ENCODE measurements around the gene ITPRID1. TPM values are rescaled to one million over a fixed set of nuclear protein-coding genes. Genes with fewer than 3 reads are reported as not detected.

ITPRID1 gene
- total and polyA plus RNA-seq, 10 of the 15 experiments (the other 5 are each of a cell fraction or from before 2014, with no cell fraction given) = 0.06 TPM; not detected in 9

- TF ChIP-seq, protein P1, sequence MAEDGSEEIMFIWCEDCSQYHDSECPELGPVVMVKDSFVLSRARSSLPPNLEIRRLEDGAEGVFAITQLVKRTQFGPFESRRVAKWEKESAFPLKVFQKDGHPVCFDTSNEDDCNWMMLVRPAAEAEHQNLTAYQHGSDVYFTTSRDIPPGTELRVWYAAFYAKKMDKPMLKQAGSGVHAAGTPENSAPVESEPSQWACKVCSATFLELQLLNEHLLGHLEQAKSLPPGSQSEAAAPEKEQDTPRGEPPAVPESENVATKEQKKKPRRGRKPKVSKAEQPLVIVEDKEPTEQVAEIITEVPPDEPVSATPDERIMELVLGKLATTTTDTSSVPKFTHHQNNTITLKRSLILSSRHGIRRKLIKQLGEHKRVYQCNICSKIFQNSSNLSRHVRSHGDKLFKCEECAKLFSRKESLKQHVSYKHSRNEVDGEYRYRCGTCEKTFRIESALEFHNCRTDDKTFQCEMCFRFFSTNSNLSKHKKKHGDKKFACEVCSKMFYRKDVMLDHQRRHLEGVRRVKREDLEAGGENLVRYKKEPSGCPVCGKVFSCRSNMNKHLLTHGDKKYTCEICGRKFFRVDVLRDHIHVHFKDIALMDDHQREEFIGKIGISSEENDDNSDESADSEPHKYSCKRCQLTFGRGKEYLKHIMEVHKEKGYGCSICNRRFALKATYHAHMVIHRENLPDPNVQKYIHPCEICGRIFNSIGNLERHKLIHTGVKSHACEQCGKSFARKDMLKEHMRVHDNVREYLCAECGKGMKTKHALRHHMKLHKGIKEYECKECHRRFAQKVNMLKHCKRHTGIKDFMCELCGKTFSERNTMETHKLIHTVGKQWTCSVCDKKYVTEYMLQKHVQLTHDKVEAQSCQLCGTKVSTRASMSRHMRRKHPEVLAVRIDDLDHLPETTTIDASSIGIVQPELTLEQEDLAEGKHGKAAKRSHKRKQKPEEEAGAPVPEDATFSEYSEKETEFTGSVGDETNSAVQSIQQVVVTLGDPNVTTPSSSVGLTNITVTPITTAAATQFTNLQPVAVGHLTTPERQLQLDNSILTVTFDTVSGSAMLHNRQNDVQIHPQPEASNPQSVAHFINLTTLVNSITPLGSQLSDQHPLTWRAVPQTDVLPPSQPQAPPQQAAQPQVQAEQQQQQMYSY (CRISPR knock-in tag; IDR thresholded peaks at IDR 0.05) = no peak
Measured at GRCh38 chr7:31508823-31509222, 5.1 kb upstream of the ITPRID1 start (continued).

DNA sequence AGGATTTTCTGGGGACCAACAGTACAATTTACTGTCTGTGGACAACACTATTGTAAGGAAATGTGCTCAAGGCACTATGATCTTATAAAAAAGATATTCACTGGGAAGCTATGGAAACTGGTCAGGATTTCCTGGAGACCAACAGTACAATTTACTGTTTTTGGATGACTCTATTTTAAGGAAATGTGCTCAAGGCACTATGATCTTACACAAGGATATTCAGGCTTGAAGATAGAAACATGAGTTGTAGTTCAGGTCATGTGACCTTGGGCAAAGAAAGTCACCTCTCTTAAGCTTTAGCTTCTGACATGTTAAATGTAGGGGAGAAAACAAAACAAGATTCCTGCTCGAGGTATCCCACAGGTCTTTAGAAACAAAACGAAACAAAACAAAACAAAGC is 1.7 kb upstream of the ITPRID1 start:
- 0% methylated on average over 2 of the region's 2 CpGs for WGBS (ENCODE audit: insufficient coverage, insufficient replicate concordance, low lambda C conversion rate, missing lambda C conversion rate)
- Histone ChIP-seq H3K27ac (ENCODE audit: control insufficient read depth, insufficient read depth) (no peak overlapping the region), H3K4me2 (ENCODE audit: control insufficient read depth, insufficient read depth) (no peak overlapping the region), H3K79me2 (ENCODE audit: control insufficient read depth, insufficient read depth, low read length) (no peaks in the 10 kb centered on the region), H3K36me3 (ENCODE audit: control insufficient read depth in 2 of 2, insufficient read depth in 2 of 2, low read length in 1 of 2) (no peaks in the 10 kb centered on the region), H3K4me3 (no peak overlapping the region), H4K20me1 (ENCODE audit: control insufficient read depth, insufficient read depth) (no peaks in the 10 kb centered on the region), H3K9ac (ENCODE audit: control insufficient read depth, insufficient read depth, low read length) (no peak overlapping the region), H3K9me3 (replicated peaks; ENCODE audit: control insufficient read depth, insufficient read depth, low read length) (no peaks in the 10 kb centered on the region), H3K27me3 (replicated peaks in 1 of 2; ENCODE audit: control insufficient read depth in 2 of 2, insufficient read depth in 2 of 2, low read length in 1 of 2) (no peaks in the 10 kb centered on the region), H3K4me1 (ENCODE audit: control insufficient read depth, insufficient read depth, low read length) (no peaks in the 10 kb centered on the region), H2AFZ (ENCODE audit: control insufficient read depth, low read depth, low read length) (no peak overlapping the region)
- ChIA-PET CTCF (no interaction called here), RAD21 (ENCODE audit: unreplicated experiment) (no interaction called here), SMC1A (ENCODE audit: uncharacterized antibody, unreplicated experiment) (no interaction called here), POLR2A (no interaction called here)
- ATAC-seq = no peak
- BruUV-seq (replicated peaks) = no TSS peak
- intact Hi-C loops (cut with micrococcal nuclease; ENCODE audit: unreplicated experiment) = no loop called here
- in situ Hi-C loops (cut with MboI) = no loop called here
- no peak for FAIRE-seq
- DNase-seq (ENCODE audit: low read depth, low spot score) = no peak
- TF ChIP-seq HDAC2 (IDR thresholded peaks at IDR 0.05) (no peak), CREB1 (IDR thresholded peaks at IDR 0.05; ENCODE audit: low read depth) (no peak), JUND (IDR thresholded peaks at IDR 0.05; ENCODE audit: low read depth, low read length) (no peak), RELA (IDR thresholded peaks at IDR 0.05; ENCODE audit: borderline replicate concordance, partially characterized antibody) (no peak), EZH2 (IDR thresholded peaks at IDR 0.05; ENCODE audit: borderline replicate concordance, control insufficient read depth, low read depth, low read length) (no peak), ZBED1 (IDR thresholded peaks at IDR 0.05; ENCODE audit: borderline replicate concordance) (no peak), CBX3 (IDR thresholded peaks at IDR 0.05; ENCODE audit: borderline replicate concordance, low read depth) (no peak), IRF4 (IDR thresholded peaks at IDR 0.05; ENCODE audit: low read depth, low read length) (no peak), CREM (IDR thresholded peaks at IDR 0.05; ENCODE audit: low read depth) (no peak), TARDBP (IDR thresholded peaks at IDR 0.05; ENCODE audit: borderline replicate concordance) (no peak), SMAD5 (IDR thresholded peaks at IDR 0.05; ENCODE audit: low read depth) (no peak), NFYA (IDR thresholded peaks at IDR 0.05; ENCODE audit: borderline replicate concordance, low read depth, low read length) (no peak), PAX8 (IDR thresholded peaks at IDR 0.05) (no peak)
- TF ChIP-seq, protein P2, sequence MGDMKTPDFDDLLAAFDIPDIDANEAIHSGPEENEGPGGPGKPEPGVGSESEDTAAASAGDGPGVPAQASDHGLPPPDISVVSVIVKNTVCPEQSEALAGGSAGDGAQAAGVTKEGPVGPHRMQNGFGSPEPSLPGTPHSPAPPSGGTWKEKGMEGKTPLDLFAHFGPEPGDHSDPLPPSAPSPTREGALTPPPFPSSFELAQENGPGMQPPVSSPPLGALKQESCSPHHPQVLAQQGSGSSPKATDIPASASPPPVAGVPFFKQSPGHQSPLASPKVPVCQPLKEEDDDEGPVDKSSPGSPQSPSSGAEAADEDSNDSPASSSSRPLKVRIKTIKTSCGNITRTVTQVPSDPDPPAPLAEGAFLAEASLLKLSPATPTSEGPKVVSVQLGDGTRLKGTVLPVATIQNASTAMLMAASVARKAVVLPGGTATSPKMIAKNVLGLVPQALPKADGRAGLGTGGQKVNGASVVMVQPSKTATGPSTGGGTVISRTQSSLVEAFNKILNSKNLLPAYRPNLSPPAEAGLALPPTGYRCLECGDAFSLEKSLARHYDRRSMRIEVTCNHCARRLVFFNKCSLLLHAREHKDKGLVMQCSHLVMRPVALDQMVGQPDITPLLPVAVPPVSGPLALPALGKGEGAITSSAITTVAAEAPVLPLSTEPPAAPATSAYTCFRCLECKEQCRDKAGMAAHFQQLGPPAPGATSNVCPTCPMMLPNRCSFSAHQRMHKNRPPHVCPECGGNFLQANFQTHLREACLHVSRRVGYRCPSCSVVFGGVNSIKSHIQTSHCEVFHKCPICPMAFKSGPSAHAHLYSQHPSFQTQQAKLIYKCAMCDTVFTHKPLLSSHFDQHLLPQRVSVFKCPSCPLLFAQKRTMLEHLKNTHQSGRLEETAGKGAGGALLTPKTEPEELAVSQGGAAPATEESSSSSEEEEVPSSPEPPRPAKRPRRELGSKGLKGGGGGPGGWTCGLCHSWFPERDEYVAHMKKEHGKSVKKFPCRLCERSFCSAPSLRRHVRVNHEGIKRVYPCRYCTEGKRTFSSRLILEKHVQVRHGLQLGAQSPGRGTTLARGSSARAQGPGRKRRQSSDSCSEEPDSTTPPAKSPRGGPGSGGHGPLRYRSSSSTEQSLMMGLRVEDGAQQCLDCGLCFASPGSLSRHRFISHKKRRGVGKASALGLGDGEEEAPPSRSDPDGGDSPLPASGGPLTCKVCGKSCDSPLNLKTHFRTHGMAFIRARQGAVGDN (IDR thresholded peaks at IDR 0.05) = no peak
- TF ChIP-seq, protein P3, sequence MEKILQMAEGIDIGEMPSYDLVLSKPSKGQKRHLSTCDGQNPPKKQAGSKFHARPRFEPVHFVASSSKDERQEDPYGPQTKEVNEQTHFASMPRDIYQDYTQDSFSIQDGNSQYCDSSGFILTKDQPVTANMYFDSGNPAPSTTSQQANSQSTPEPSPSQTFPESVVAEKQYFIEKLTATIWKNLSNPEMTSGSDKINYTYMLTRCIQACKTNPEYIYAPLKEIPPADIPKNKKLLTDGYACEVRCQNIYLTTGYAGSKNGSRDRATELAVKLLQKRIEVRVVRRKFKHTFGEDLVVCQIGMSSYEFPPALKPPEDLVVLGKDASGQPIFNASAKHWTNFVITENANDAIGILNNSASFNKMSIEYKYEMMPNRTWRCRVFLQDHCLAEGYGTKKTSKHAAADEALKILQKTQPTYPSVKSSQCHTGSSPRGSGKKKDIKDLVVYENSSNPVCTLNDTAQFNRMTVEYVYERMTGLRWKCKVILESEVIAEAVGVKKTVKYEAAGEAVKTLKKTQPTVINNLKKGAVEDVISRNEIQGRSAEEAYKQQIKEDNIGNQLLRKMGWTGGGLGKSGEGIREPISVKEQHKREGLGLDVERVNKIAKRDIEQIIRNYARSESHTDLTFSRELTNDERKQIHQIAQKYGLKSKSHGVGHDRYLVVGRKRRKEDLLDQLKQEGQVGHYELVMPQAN (conservative IDR thresholded peaks at IDR 0.05) = no peak
